Forelimb muscle (tissue), 1 donor: ENCODE measurements around the gene MIB2. TPM values are rescaled to one million over a fixed set of nuclear protein-coding genes. Genes with fewer than 3 reads are reported as not detected.
A peak's percentile ranks its signal among the peaks of the same experiment; 100 is the strongest.
"Not testable (repeated sequence)": the region's sequence is repeated elsewhere in the genome, so short reads cannot be mapped to it uniquely, and the experiment has no call there.

Experiments used
- DNase-seq: peaks from one replicate; pipeline ENCODE4 v3.0.0-alpha.2; 2013; ENCODE audit warnings: low read depth
- polyA plus RNA-seq: library from polyadenylated mRNA; unstranded; fragments of 120-200 nt; gene quantifications from one replicate; pipeline ENCODE4 v1.2.1, GENCODE V29; 2013; ENCODE audit not compliant: insufficient read length

Gene MIB2
- polyA plus RNA-seq, 1 donor: 78.7 TPM

DNA sequence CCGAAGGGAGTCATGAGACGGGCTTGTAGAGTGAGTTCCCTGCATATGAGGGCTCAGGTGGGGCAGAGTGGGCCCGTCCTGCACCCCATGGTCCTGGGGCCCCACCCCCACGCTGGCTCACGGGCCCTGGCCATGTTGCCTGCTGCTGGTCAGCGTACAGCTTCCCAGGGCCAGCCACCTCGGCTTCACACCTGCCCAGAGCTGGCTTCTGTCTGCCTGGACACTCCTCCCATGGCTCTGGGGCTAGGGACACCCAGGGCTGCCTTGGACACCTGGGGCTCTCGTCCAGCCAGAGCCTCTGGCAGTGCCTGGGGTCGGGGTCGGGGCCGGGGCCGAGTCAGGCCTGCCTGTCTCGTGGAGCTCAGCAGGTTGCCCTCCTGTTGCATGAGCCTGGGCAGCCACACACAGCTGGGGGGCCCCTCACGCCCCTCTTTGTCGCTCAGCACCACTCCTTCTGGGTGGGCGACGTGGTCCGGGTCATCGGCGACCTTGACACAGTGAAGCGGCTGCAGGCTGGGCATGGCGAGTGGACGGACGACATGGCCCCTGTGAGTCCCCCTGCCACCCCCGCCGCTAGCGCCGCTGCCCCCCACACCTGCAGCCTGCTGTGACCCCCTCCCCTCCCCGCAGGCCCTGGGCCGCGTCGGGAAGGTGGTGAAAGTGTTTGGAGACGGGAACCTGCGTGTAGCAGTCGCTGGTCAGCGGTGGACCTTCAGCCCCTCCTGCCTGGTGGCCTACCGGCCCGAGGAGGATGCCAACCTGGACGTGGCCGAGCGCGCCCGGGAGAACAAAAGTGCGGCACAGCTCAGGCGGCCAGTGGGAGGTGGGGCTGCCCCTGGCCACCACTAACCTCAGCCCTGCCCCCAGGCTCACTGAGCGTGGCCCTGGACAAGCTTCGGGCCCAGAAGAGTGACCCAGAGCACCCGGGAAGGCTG is 11.2 kb downstream of the MIB2 start:
- DNase-seq: no peak

DNA sequence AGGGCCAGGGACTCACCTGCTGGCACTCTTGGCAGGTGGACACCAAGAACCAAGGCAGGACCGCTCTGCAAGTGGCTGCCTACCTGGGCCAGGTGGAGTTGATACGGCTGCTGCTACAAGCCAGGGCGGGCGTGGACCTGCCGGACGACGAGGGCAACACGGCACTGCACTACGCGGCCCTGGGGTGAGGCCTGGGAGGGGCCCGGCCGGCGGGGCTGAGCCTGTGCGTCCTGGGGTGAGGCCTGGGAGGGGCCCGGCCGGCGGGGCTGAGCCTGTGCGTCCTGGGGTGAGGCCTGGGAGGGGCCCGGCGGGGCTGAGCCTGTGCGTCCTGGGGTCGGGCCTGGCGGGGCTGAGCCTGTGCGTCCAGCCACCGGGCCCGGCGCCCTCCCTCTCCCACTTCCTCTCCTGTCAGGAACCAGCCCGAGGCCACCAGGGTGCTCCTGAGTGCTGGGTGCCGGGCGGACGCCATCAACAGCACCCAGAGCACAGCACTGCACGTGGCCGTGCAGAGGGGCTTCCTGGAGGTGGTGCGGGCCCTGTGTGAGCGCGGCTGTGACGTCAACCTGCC is 12.0 kb downstream of the MIB2 start:
- DNase-seq: no peak

DNA sequence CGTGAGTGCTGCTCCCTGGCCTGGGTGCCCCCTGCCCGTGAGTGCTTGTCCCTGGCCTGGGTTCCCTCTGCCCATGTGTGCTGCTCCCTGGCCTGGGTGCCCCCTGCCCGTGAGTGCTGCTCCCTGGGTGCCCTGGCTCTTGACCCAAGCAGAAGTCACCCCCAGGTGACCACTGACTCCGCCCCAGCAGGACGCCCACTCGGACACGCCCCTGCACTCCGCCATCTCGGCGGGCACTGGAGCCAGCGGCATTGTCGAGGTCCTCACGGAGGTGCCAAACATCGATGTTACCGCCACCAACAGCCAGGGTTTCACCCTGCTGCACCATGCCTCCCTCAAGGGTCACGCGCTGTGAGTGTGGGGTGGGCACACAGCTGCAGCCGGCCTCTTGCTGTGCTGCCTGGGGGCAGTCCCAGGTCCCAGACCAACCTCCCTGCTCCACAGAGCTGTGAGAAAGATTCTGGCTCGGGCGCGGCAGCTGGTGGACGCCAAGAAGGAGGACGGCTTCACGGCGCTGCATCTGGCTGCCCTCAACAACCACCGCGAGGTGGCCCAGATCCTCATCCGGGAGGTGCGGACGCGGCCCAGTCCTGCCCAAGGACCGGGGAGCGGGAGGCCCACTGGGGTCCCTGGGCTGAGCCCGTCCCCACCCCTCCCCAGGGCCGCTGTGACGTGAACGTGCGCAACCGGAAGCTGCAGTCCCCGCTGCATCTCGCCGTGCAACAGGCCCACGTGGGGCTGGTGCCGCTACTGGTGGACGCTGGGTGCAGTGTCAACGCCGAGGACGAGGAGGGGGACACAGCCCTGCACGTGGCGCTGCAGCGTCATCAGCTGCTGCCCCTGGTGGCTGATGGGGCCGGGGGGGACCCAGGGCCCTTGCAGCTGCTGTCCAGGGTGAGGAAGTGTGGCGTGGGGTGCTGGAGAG is 12.8 kb downstream of the MIB2 start:
- no peak for DNase-seq

DNA sequence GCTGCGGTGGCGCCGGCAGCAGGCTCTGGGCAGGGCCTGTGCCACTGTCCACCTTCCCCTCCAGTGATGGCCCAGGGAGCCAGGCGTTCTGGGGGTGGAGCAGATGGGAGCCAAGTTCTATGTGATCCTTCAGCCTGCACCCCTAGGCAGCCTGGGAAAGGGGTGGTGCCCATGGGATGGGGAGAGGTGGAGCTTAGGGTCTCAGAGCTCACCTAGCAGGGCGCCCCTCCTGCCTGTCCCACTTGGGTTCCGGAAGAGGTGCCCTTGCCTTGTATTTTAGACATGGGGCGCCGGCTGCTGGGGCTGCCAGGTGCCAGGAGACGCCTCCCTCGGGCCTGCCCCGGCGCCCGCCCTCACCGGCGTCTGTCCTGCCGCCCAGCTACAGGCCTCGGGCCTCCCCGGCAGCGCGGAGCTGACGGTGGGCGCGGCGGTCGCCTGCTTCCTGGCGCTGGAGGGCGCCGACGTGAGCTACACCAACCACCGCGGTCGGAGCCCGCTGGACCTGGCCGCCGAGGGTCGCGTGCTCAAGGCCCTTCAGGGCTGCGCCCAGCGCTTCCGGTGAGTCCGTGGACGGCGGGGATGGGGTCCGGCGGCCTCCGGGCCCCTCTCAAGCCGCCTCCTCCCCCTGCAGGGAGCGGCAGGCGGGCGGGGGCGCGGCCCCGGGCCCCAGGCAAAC is 13.6 kb downstream of the MIB2 start:
- no peak for DNase-seq

DNA sequence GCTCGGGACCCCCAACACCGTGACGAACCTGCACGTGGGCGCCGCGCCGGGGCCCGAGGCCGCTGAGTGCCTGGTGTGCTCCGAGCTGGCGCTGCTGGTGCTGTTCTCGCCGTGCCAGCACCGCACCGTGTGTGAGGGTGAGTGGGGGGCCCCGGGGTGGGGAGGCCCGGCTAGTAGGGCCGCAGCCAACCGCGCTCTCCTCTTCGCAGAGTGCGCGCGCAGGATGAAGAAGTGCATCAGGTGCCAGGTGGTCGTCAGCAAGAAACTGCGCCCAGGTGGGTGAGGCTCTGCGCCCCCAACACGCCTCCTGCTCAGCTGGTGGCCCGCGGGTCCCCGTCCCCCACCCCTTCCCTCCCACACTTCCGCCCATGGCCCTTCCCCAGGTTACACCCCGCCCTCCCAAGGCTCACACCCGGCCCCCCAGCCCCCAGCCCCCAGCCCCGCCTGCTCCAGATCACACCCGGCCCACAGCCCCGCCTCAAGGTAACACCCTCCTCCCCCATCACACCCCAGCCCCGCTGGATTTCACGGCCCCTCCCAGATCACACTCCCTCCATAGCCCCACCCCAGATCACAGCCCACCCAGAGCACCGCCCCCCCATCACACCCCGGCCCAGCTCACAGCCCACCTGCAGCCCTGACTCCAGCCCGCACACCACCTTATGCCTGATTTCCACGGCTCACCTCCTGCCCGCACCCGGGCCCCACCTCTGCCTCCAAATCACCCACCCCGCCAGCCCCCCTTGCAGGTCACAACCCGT is 14.3 kb downstream of the MIB2 start:
- DNase-seq: no peak

DNA sequence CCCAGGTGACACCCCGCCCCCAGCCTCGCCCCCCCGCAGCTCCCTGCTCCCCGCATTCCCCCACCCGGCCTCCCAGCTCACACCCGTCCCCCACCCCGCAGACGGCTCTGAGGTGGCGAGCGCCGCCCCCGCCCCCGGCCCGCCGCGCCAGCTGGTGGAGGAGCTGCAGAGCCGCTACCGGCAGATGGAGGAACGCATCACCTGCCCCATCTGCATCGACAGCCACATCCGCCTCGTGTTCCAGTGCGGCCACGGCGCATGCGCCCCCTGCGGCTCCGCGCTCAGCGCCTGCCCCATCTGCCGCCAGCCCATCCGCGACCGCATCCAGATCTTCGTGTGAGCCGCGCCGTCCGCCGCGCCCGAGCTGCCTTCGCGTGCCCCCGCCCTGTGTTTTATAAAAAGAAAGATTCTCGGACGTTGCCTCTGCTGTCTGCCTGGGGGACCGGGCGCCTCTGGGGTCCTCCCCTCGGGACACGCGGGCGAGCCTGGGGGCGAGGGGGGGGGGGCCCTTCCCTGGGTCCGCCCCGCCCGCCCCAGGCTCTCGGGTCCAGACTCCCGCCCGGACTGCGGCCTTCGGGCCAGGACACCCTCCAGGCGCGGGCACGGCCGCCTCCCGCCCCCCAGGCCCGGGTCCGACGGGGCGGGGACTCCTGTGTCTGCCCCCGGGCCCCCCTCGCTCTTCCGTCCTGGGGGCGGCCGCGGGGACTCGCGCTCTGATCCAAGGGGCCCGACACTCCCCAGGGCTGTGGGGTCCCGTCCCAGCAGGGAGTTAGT is 15.1 kb downstream of the MIB2 start:
- DNase-seq: peak; percentile 73

DNA sequence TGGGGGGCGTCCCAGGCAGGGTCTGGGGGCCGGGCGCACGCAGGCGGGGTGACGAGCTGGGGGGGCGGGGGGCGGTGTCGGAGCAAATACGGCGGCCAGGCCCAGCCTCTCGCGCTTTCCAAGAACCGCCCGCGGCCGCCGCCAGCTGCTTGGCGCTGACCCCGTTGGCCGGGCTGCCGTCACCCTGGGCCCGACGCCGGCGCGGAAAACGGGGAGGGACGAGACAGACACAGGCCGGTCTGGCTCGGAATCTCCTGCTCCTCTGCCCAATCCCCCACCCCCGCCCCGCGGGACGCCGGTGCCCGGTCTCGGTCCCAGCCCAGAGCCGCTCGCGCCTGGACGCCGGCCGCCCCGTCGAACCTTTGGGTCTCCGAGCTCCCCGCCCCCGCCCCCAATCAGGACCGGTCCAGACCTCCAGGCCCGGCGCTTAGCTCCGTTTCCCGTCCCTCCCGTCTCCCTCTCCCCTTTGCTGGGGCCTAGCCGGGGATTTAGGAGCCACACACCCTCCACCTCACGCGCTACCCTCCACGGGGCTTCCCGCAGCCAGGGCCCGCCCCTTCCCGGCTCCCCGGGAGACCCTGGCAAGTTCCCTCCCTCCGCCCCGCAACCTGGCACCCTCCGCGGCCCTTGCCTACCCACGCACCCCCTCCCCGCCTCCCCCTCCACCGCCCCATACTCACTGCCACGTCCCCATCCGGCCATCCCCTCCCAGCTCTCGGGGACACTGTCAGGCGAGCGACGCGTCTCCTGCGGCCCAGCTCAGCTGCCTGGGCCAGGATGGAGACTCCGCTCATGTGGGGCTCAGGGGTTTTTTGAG is 15.9 kb downstream of the MIB2 start:
- DNase-seq: no peak

DNA sequence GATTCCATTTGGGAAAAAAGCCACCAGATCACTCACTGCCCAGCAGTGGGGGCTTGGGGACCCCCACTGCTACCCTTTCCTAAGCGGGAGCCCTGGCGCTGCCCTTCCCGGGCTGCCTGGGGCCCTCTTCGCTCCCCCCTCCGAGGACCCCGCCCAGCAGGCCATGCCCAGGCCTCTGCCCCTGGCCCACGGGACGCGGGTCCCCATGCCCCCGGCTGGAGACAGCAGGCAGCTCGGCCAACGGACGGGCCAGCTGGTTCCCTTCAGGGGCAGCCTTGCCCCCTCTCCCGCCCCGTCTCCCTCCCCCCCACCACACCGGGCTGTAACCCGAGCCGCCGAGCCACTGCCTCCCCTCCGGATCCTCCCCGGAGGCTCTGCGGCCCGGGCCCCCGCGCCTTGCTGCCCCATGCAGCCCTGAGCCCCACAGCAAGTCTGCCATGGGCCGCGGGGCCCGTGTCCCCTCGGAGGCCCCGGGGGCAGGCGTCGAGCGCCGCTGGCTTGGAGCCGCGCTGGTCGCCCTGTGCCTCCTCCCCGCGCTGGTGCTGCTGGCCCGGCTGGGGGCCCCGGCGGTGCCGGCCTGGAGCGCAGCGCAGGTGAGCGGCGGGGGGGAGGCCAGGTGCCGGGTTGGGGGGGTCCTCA is 16.6 kb downstream of the MIB2 start, which contains the start of gene MMP23B:
MMP23B (plus strand) TSS at position 392 of the 639 bp plus-strand sequence; CDS start at position 438, 46 bp downstream.
- DNase-seq: no peak

DNA sequence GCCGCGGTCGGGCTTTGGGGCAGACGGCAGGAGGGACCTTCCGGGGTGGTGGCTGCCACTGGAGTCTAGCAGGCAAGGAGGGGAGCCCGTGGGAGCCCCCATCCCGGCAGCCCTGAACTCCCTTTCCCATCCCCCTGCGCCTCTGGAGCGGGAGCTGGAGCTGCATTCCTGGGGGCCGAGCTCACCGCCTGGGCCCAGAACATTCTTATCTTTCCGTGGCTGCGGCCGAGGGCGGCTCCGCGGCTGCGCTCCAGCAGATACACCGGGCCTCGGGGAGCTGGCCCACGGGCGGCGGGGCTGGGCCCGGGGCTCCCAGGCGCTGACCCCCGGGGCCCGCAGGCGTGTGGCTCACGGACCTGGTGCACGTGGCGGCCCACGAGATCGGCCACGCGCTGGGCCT is 18.1 kb downstream of the MIB2 start:
- not testable (repeated sequence) for DNase-seq

DNA sequence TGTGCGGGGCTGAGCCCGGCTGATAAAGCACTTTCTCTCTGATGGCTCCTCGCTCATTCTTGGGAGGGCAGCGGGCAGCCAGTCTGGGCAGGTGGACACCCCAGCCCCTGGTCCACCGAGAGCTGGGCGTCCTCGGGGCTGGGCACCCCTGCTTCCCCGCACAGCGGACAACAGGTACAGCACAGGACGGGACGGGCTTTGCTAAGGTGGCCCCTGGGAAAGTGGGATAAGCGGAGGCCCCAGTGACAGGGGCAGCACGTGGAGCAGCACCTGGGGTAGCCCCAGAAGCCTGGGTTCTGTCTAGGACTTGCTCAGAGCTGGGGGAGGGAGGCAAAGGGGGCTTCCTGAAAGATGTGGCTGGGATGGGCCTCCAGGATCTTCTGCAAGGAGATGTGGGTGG is 19.3 kb downstream of the MIB2 start:
- not testable (repeated sequence) for DNase-seq

DNA sequence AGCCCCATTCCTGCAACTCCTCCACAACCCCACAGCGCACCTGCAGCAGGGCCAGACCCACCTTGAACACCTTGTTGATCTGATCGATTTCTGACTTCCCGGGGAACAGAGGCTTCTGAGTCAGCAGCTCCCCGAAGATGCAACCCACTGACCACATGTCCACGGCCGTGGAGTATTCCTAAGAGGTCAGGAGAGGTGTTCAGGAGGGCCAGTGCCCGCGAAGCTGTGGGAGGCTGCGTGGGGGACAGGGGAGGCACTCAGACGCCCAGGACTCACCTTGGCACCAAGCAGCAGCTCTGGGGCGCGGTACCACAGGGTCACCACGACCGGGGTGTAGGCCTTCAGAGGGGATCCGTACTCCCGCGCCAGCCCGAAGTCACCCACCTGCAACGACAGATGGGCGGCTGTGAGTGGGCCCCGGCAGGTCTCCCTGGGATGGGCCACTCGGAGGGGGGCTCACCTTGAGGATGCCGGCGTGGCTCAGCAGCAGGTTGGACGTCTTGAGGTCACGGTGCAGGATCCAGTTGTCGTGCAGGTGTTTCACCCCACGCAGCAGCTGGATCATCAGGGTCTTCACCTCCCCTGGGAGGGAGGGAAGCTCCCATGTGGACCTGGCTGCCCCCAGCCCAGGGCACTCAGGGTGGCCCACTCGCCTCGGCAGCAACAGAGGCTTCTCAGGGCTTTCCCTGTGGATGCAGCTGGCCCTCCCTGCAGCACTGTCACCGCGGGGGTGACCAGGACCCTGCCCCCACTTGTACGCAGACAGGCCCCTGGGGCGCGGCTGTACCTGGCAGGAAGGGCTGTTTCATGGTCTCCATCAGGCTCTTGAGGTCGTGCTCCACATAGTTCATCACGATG is 21.6 kb downstream of the MIB2 start:
- DNase-seq: not testable (repeated sequence)

DNA sequence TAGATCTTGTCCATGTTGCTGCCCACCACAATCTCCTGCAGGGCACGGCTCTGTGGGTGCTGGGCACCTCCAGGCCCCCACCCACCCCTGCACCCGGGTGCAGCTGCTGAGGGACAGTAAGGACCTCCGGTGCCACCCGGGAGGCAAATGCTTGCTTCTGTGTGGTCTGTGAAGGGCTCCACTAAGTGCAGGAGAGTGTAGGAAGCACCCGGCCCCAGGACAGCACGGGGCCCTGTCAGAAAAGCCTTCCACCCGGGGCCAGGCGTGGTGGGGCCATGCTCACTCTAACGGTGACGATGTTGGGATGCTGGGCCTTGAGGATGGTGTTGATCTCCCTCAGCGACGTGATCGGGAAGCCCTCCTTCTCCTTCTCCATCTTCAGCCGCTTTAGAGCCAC is 22.2 kb downstream of the MIB2 start:
- not testable (repeated sequence) for DNase-seq

DNA sequence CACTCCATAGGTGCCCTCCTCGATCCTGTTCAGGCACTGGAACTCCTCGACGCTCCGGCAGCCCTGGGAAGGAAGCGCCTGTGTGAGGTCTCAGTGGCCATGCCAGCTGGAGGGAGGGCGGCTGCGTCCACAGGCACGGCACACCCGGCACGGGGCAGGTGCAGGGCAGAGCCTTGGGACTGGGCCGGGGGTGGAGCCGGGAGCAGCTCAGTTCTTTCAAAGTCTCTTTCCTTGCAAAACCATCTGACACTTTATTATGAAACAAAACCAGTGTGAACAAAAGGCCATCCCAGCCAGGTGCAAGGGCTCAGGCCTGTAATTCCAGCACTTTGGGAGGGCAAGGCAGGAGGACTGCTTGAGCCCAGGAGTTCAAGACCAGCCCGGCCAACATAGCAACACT is 23.2 kb downstream of the MIB2 start:
- not testable (repeated sequence) for DNase-seq

DNA sequence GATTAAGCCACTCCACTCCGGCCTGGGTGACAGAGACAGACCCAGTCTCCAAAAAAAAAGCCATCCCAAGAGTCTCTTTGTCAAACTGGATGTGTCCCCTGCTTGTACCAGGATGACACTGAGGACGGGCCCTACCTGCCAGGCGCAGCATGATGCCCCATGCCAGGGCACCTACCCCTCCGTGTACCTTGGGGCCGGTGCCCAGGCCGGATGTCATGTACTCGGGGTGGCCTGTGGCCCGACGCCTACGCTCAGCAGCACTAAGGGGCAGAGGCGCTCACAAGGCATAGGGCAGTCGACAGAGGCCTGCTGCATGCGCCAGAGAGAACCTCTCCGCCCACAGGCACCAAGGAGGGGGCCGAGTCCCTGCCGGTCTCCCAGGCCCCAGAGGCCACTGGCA is 24.1 kb downstream of the MIB2 start:
- DNase-seq: not testable (repeated sequence)

DNA sequence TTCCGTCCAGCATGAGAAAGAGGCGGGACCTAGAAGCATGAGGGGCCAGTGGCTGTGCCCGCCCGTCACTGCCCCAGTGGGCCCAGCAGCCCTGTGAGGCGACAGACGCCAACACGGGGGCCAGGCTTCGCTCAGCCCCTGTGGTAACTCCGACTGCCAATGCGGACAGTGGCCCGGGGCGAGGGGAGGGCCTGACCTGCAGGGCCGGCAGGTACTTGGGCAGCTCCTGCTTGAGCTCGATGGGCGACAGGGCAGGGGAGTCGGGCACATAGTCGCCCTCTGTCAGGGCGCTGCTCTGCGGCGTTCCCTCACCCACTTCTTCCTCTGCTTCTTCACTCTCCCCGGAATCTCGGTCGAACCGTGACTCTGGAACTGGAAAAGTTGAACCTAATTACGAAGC is 24.8 kb downstream of the MIB2 start:
- not testable (repeated sequence) for DNase-seq

DNA sequence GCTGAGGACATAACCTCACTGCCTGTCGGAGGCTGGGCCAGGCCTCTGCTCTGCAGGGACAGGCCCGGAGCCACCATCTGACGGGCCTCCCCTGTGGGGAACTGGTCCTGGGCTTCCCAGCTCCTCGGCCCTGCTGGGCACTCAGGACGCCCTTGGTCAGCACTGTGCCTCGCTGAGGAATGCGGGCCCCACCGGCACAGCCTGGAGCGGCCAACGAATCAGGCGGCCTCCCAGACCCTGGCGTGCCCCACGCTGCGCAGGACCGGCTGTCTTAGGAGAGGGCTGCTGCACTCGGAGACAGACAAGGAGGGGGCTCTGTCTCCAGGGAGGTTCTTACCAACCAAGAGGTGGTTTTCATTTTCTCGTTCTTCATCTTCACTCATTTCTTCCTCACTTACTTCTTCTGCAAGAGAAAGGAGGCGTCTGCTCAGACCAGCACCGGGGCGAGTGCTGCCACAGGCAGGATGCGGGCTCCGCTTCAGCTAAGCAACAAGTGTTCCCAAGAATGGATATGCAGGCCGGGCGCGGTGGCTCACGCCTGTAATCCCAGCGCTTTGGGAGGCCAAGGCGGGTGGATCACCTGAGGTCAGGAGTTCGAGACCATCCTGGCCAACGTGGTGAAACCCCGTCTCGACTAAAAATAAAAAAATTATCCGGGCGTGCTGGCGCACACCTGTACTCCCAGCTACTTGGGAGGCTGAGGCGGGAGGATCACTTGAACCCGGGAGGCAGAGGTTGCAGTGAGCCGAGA is 25.6 kb downstream of the MIB2 start:
- not testable (repeated sequence) for DNase-seq

DNA sequence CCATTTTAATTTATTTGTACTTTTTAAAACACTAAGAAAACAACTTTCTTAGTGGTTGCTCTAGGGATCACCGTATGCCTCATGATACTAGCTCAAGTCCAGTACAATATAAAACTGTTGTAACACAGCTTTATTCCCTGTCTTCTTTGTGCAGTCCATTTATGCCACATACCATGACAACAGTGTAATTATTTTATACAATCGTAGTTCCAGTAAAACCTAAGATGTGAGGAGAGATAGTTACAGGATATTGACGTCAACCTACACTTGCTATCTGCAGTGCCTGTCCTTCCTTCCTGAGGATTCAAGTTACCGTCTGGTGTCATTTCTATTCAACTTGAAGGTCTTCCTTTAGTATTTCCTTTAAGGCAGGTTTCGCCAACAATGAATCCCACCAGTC is 31.0 kb downstream of the MIB2 start:
- not testable (repeated sequence) for DNase-seq
